ENCODE measurements around the gene ANXA4.

ANXA4 gene

GRCh38 chr2:69741575-69742321 is at the start of gene ANXA4:
Gene ANXA4 (plus strand): TSS chr2:69742134. CDS start chr2:69781566, 39,432 bp downstream.
- no peak for DNase-seq (ENCODE audit: low read depth)

DNA sequence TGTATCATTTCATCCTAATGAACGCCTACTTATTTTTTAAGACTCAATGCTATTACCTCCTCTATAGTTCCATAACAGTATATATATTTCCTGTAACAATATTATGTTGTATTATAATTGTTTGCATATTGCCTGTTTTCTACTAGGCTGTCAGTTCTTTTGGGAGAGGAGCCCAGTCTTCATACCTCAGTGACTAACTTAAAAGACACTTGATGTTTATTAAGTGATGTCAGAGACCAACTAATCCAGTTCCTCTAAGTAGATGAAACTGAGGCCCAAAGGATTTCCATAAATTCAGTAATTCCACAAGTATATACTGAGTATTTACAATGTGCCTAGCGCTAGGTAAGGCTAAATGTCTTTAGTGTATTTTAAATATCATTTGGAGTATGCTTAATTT is 49.5 kb upstream of the ANXA4 start:
- DNase-seq (ENCODE audit: low read depth) = no peak

GRCh38 chr2:69693059-69693774 is 48.7 kb upstream of the ANXA4 start:
- DNase-seq (ENCODE audit: low read depth) = no peak

- no peak for DNase-seq (ENCODE audit: low read depth)
Observed at GRCh38 chr2:69693775-69694450, 48.0 kb upstream of the ANXA4 start.

GRCh38 chr2:69694894-69695849 is 46.8 kb upstream of the ANXA4 start:
- peak; percentile 65 for DNase-seq (ENCODE audit: low read depth)

DNA sequence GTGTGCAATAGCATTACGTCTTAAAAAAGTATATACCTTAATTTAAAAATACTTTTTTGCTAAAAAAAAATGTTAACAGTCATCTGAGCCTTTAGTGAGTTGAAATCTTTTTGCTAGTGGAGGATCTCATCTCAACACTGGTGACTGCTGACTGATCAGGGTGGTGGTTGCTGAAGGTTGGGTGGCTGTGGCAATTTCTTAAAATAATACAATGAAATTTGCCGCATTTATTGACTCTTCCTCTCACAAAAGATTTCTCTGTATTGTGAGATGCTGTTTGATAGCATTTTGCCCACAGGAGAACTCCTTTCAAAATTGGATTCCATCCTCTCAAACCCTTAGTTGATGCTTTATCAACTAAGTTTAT is 46.1 kb upstream of the ANXA4 start:
- no peak for DNase-seq (ENCODE audit: low read depth)

GRCh38 chr2:69700381-69700780 is 41.6 kb upstream of the ANXA4 start:
- no peak for DNase-seq (ENCODE audit: low read depth)

DNA sequence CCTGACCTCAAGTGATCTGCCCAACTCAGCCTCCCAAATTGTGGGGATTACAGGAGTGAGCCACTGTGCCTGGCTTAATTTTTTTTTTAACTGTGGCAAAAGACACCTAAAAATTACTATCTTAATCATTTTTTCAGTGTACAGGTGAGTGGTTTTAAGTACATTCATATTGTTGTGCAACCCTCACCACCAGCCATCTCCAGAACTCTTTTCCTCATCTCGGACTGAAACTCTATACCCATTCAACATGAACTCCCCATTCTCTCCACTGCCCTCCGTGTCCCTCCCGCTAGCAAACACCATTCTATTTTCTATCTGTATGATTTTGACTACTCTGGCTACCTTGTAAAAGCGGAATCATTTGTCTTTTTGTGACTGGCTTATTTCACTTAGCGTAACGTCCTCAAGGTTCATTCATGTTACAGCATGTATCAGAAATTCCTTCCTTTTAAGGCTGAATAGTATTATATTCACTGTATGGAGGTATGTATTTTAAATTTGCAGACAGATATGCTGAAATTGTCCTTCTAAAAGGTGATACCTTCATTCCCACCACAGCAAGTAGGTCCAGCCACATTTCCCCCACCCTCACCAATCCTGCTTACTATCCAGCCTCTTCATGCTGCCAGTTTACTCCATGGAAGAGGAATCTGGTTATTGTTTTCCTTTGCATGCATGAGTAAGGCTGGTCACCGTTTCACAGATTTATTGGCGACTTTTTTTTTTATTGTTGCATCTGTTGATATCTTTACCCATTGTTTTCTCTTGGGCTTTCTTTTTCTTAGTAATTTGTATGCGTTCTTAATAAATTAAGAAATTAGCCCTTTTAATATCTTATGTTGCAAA is 40.6 kb upstream of the ANXA4 start:
- DNase-seq (ENCODE audit: low read depth) = no peak

- no peak for DNase-seq (ENCODE audit: low read depth)
Observed at GRCh38 chr2:69703189-69703588, 38.7 kb upstream of the ANXA4 start.

- DNase-seq (ENCODE audit: low read depth) = no peak
Observed at GRCh38 chr2:69704446-69704845, 37.5 kb upstream of the ANXA4 start.

- DNase-seq (ENCODE audit: low read depth) = no peak
Observed at GRCh38 chr2:69709290-69709689, 32.6 kb upstream of the ANXA4 start.

GRCh38 chr2:69711971-69712370 is 30.0 kb upstream of the ANXA4 start:
- no peak for DNase-seq (ENCODE audit: low read depth)

- DNase-seq (ENCODE audit: low read depth) = no peak
Observed at GRCh38 chr2:69714024-69714423, 27.9 kb upstream of the ANXA4 start.

GRCh38 chr2:69714539-69715220 is 27.3 kb upstream of the ANXA4 start:
- DNase-seq (ENCODE audit: low read depth) = peak; percentile 67

DNA sequence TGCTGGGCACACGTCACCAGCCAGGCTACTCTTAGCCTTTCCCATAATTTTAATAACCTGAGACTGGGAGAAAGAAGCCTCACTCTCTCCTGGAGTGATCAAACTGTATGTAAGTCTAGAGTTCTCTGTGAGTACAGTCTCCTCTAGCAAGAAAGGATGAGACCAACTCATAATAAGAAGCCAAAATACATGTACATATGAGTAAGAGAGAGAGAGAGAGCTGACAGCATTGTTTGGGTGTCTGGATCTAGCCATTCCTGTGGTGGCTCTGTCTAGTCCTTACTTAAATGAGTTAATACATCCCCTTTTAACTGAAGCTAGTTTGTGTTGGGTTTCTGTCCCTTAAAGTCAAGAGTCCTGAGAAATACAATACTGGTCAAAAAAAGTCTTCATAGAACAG is 26.0 kb upstream of the ANXA4 start:
- no peak for DNase-seq (ENCODE audit: low read depth)

DNA sequence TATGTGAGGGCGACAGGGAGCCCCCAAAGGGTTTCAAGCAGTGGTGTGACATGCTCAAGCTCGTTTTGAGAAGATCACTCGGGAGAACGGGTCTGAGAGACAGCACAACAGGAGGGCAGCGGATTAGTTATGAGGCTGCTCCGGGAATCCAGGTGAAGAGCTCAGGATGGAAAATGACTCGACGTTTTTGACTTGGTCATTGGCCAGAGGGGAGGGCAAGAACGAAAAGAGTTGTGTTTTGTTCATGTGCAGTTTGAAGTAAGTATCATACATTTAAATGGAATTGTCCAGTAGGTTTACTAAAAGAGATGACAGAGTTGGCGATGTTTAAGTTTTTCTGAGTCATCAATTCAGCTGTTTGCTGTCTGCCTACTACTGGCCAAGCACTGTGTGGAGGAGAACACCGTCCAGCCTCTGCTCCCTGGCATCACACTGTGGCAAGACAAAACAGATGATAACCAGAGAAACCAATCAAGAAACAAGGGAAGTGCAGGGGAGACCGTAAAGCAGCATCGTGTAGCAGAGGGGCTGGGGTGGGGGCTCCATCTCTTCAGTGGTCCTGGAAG is 25.3 kb upstream of the ANXA4 start:
- DNase-seq (ENCODE audit: low read depth) = no peak

- no peak for DNase-seq (ENCODE audit: low read depth)
Observed at GRCh38 chr2:69717186-69717585, 24.7 kb upstream of the ANXA4 start.

- no peak for DNase-seq (ENCODE audit: low read depth)
Observed at GRCh38 chr2:69717861-69718273, 24.1 kb upstream of the ANXA4 start.

DNA sequence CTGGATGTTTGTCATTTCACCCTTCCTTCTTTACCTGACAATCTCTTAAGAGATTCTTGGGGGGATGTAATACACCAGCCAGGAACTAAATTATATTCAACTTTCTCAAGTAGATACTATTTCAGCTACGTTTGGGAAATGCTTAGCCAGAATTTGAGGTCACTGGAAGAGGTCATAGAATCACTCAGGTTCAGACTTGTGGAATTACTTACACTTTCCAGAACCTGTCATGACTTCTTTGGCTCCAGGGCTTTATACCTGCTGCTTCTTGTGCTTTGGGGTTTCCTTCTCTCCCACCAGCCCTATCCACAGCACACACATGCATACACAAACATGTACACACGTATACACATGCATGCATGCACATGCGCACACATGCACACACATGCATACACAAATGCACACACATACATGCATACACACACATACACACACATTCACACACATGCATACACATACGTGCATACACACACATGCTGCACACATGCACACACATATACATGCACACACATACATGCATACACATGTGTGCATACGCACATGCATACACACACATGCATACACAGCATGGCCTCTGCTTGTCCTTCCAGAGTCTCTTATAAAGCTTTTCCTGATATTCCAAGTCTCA is 23.5 kb upstream of the ANXA4 start:
- no peak for DNase-seq (ENCODE audit: low read depth)

- DNase-seq (ENCODE audit: low read depth) = no peak
Observed at GRCh38 chr2:69720404-69720803, 21.5 kb upstream of the ANXA4 start.

Measured in stromal cell of bone marrow (primary cell).